WTC11 (cell line): ENCODE results near the gene NPSR1.
"Not testable (repeated sequence)": the region's sequence is repeated elsewhere in the genome, so short reads cannot be mapped to it uniquely, and the experiment has no call there.

Source experiments
- ATF3 ChIP-seq: sonication (generic); formaldehyde crosslinking; conservative IDR thresholded peaks from 2 replicates; pipeline ENCODE4 v1.8.1; 2022; ENCODE audit warnings: mild to moderate bottlenecking, missing genetic modification reagents
- ETV6 ChIP-seq: sonication (generic); formaldehyde crosslinking; IDR thresholded peaks from 2 replicates; pipeline ENCODE4 v1.8.1; 2022; ENCODE audit warnings: mild to moderate bottlenecking, missing genetic modification reagents
- TEAD4 ChIP-seq: sonication (generic); formaldehyde crosslinking; IDR thresholded peaks from 2 replicates; pipeline ENCODE4 v1.8.0; 2022; ENCODE audit warnings: mild to moderate bottlenecking, missing genetic modification reagents
- ZNF138 ChIP-seq: sonication (generic); formaldehyde crosslinking; conservative IDR thresholded peaks from 2 replicates; pipeline ENCODE4 v1.8.1; 2022; ENCODE audit warnings: mild to moderate bottlenecking, moderate library complexity, missing genetic modification reagents
- TF ChIP-seq, protein P1 (sequence below): fragments of 200-600 bp; IDR thresholded peaks from 2 replicates; pipeline ENCODE4 v1.8.0; 2022; ENCODE audit warnings: antibody characterized with exemption

- TF ChIP-seq, protein P1, sequence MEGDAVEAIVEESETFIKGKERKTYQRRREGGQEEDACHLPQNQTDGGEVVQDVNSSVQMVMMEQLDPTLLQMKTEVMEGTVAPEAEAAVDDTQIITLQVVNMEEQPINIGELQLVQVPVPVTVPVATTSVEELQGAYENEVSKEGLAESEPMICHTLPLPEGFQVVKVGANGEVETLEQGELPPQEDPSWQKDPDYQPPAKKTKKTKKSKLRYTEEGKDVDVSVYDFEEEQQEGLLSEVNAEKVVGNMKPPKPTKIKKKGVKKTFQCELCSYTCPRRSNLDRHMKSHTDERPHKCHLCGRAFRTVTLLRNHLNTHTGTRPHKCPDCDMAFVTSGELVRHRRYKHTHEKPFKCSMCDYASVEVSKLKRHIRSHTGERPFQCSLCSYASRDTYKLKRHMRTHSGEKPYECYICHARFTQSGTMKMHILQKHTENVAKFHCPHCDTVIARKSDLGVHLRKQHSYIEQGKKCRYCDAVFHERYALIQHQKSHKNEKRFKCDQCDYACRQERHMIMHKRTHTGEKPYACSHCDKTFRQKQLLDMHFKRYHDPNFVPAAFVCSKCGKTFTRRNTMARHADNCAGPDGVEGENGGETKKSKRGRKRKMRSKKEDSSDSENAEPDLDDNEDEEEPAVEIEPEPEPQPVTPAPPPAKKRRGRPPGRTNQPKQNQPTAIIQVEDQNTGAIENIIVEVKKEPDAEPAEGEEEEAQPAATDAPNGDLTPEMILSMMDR, result not testable (repeated sequence)
- TF ChIP-seq ATF3; ETV6 (CRISPR knock-in tag); TEAD4; ZNF138 (CRISPR knock-in tag): not testable (repeated sequence)
Measured at GRCh38 chr7:34878944-34879735, 221.1 kb downstream of the NPSR1 start.
